Neural progenitor cell (in vitro differentiated cells): ENCODE data around the gene PTPA.

Source experiments
- EZH2 ChIP-seq: fragments of 200-600 bp; sonication (generic); IDR thresholded peaks from 2 replicates; pipeline ENCODE4 v1.6.1; 2017; ENCODE audit warnings: antibody characterized with exemption, mild to moderate bottlenecking, moderate library complexity
- TF ChIP-seq, protein P1 (sequence below): fragments of 200-600 bp; sonication (generic); IDR thresholded peaks from 2 replicates; pipeline ENCODE4 v1.5.1; 2017; ENCODE audit warnings: antibody characterized with exemption, mild to moderate bottlenecking

GRCh38 chr9:129193655-129194054 is 82.4 kb downstream of the PTPA start:
- TF ChIP-seq, protein P1, sequence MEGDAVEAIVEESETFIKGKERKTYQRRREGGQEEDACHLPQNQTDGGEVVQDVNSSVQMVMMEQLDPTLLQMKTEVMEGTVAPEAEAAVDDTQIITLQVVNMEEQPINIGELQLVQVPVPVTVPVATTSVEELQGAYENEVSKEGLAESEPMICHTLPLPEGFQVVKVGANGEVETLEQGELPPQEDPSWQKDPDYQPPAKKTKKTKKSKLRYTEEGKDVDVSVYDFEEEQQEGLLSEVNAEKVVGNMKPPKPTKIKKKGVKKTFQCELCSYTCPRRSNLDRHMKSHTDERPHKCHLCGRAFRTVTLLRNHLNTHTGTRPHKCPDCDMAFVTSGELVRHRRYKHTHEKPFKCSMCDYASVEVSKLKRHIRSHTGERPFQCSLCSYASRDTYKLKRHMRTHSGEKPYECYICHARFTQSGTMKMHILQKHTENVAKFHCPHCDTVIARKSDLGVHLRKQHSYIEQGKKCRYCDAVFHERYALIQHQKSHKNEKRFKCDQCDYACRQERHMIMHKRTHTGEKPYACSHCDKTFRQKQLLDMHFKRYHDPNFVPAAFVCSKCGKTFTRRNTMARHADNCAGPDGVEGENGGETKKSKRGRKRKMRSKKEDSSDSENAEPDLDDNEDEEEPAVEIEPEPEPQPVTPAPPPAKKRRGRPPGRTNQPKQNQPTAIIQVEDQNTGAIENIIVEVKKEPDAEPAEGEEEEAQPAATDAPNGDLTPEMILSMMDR, result no peak
- no peak for TF ChIP-seq EZH2
